NCI-H1930 (cell line): ENCODE results near the gene GOT1.
A peak's percentile ranks its signal among the peaks of the same experiment; 100 is the strongest.

Experiments used
- DNase-seq, 2 experiments: peaks; one replicate each; lab custom pipeline; 2025; lab: John Stamatoyannopoulos, UW

GOT1 gene

DNA sequence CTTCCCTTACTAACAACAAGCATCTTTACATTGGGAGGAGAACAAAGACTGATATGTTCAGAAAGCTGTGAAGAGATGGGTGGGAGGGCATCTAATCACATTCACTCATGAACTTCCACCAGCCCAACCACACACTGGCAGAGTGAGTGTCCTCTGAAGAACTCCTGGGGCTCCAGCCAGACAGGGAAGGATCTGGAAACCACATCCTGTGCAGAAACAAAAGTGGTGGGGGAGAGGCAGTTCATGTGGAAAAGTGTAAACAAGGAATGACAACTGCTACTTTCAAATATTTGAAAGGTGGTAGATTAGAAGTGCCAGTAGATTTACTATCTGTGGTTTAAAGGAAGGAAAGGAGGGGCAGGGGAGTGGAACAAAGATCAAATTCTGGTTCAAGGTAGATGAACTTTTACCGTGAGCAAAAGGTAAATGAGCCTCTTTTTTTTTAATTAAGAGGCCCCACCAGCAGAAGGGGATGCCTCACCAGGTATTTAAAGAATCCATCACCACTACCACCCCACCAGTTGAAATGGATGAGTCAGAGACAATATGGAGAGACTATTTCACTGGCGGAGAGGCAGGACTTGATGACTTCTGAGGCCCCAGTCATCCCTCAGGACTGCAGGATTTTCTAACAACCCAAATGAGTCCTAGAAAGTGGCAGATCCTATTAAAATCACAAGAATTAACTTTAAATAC is 34.5 kb downstream of the GOT1 start:
- DNase-seq = no peak

DNA sequence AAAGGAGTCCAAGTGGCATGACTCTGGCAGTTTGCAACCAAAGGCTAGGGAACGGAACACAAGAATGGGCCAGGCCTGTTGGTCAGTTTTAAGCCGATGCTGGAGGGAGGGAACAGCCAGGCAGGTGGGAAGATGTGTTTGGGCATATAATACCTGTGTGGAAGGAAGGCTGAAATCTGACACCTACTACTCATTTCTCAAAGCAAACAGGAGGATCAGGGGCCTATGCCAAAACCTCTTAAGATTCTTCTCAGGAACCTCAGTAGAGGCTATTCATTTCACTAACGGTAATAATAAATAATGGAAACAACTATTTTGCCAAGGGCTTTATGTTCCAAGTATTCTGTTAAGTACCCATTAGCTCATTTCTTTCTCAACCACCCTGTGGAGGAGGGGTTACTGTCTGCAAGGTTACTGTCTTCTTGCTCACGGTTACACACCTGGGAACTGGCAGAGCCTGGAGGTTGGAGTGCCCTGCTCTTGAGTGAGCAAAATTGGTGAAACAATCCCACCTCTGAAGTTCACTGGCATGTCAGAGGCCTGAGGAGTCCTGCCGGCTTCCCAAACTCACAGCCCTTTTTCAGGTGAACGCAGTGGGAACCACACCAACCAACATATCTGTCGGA is 35.5 kb downstream of the GOT1 start:
- DNase-seq = no peak

DNA sequence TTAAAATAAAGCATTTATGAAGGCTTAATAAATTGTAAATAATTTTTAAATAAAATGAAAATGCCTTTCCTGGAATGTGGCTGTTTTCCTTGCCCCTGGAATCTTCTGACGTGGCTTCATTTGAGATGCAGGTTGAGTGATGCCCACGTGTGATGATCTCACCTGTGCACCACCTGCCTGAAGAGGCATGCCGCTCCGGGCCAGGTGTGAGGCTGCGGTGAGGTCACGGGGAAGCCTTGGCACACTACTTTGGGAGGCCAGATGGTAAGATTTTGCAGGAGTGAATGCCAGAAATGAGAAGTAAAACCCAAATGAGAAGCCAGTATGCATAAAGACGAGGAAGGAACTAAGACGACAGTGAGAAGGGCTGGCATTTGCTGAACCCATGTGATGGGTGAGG is 36.2 kb downstream of the GOT1 start:
- DNase-seq = no peak

DNA sequence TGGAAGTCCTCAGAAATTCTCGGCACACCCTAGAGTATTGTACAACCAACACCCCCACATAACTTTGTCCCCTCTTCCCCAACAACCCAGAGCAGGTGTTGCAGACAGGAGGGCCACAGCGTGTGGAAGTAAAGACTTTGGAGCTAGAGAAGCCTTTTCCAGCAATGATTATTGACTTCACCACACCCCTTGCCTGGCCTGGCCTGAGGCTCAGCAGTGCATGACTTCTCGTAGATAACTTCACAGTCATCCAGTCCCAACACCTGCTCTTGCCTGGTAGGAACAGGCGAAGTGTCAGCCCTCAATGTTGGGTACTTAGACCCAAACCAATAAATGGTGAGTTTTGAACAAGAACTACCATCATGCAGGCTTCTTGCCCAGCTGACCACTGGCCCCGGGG is 36.7 kb downstream of the GOT1 start:
- DNase-seq = no peak

DNA sequence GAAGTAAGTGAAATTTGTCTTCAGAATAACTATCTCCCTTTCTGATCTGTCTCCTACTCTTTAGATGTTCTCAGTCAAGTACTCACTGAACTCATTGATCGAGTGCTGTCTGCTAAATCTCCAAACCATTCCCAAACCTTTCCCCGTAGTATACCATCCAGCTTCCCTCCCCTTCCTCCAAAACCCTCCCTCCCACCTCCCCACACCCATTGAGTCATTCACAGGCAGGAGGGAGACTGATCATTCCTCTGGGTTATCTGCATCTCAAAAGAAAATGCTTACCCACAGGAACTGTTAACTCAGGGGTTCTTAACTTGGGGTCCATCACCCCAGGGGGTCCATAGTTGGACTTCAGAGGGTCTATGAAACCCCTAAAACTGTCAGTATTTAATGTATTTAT is 37.4 kb downstream of the GOT1 start:
- no peak for DNase-seq

DNA sequence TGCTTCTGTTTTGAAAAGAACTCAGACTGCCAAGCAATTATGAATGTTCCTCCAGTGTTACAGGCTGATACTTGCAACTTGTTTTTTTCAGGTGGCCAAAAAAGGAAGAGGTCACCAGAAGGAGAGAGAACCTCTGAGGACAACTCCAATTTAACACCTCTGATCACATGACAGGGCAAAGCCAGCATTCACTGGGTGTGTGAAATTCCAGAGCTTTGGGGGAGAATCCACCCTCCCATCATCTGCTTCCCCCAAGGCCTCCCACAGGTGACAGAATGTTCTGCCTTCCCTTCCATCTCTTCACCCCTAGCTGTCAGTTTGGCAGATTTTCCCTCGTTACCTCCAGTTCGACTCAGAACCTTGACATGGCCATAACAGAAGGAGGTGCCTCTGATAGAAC is 39.1 kb downstream of the GOT1 start:
- no peak for DNase-seq

DNA sequence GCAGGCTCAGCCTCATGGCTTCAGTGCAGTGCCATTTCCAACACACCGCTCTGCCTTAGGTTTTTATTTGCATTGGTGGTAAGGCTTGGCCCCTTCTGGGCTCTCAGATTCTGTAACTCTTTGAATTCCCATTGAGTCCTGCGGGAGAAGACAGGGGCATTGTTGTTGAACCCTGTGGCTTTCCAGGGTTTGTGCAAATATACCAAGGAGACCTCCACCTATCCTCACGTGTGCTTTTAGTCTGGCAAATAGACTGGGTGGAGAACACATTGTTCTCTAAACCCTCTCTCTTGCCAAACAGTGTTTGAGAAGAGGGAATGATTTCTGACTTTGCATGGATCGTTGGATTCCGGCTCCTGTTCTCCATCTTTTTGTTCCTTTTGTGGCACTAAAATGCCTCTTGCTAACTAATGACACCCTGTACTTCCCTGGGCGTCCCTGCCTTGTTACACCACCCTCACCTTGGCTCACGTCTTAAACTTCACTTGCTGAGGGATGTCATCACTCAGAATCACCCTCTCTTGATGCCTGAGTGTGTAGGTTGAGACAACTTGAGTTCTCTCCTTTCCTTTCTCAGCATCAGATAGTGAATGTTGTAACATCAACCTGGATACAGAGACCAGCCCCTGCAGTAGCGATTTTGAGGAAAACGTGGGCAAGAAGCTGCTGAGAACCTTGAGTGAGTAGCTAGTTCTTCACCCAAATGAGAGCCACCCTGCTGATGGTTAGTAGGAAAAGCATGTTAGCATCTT is 40.5 kb downstream of the GOT1 start:
- no peak for DNase-seq

DNA sequence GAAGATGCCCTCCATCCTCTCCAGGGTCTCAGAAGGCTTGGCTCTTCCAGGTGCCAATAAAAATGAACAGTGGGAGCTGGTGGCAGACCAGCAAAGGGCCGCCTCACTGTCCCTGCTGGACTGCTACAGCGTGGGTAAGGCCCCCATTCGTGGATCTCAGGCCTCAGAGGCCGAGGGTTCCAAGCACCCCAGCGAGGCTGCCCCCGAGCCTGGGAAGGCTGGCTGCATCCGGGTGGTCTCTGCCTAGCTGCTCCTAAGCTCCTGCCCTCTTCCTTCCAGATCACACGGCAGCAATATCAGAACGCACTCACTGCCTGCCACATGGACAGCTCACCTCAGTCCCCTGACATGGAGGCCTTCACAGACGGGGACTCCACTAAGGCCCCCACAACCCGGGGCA is 42.9 kb downstream of the GOT1 start:
- DNase-seq = no peak

DNA sequence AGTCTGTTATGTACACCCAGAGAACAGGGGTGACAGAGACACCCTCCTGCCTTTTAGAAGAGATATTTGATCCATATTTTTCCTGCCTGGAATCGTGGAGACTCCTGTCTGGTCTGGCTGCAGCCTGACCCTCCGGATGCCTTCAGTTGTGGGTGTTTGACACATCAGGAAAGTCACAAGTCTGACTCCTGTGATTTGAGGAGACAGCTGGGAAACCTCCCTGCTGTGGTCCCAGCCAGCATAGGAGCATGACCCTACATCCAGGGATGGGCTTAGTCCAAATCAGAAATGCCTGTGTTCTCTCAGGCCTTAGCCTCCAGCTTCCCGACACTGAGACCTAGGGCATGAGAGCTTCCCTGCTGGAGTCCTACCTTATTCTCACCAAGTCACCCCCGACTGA is 43.4 kb downstream of the GOT1 start:
- no peak for DNase-seq

DNA sequence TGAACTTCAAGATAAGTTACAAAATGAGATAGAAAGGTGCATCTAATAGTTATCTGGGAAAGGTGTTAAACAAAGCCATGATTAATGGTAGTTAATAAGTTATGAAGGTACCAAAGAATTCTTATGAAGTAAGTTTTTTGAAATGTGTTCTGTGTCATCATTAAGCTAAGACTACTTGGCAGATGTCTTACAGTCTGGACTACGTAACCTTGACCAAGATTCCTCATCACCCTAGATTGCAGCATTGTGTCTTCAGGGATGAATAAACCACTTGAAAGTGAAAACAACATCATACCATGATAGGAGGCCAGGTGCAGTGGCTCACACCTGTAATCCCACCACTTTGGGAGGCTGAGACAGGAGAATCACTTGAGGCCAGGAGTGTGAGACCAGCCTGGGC is 48.2 kb downstream of the GOT1 start:
- DNase-seq = no peak

DNA sequence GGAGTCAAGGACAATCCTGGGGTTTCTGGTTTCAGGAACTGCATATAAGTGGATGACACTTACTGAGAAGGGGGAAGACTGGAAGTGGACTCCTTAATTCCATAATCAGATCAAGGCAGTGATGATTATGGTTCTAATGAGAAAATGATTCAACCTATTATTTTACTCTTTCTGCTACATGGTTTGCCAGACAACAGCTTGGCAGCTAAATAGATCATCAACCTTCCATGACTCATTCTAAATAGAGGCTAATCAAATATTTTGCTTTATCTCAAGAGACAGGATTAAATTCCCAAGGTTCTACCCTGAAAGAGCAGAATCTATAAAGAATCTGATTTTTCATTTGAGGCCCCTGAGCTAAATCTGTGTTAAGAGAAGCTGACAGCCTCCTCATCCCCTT is 55.0 kb downstream of the GOT1 start:
- DNase-seq = no peak

DNA sequence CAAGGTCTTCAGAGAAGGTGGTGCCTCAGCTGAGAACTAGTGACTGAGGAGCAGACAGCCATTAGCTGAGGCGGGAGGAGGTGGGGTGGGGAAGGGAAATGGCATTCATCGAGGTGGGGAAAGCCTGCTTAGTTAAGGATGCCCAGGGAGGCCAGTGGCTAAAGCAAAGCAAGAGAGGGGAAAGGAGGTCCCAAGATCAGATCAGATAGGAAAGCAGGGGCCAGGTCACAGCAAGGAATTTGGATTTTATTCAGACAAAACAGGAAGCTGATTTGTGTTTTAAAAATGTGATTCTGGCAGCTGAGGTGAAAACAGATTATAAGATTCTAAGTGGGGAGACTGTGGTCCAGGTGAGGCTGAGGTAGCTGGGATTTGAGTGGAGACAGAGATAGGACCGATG is 55.5 kb downstream of the GOT1 start:
- DNase-seq = no peak

DNA sequence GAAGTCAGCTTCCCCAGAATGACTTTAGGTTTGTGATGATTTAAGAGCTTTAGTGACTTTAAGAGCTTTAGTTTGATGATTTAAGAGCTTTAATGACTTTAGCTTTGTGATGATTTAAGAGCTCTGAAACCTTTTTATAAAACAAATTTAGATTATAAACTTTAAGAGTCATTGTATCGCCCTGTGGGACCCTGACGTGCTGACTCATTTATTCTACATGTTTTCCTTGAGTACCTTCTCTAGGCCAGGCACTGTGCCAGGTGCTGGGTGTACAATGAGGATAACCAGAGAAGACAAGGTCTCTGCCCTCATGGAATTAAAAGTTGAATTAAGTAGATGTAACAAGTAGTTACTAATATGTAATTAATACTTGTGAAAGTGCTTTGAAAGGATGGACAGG is 55.9 kb downstream of the GOT1 start:
- DNase-seq = no peak

DNA sequence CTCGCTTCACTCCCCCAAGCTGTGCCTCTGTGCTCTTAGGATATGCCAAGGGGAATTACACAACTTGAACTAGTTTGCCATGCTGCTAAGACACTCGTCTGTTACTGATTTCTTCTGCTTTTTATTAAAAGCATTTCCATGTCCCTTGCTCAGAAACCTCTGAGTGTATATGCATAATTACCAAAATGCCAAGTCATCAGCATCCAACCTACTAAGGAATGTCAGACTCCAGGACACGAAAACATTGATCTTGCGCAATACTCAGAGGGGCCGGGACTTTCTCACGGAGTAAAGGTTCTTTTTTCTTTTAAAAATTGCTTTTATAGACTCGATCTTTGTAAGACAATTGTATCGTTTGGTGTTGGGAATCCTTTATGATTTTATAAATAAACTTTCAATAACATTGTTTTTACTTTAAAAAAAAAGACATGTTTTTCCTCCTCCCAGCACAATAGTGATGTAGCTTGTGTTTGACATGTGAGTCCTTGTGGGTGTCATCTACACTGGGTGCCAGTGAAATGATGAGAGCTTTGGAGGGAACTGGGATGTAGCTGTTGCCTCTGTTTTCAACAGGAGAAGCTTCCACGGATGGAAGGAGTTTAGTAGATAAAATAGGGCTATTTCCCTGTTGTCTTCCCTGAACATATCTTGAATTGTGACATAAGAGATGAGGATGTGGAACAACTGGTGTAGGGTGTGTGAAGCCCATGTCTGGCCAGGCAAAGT is 57.7 kb downstream of the GOT1 start:
- DNase-seq = no peak

DNA sequence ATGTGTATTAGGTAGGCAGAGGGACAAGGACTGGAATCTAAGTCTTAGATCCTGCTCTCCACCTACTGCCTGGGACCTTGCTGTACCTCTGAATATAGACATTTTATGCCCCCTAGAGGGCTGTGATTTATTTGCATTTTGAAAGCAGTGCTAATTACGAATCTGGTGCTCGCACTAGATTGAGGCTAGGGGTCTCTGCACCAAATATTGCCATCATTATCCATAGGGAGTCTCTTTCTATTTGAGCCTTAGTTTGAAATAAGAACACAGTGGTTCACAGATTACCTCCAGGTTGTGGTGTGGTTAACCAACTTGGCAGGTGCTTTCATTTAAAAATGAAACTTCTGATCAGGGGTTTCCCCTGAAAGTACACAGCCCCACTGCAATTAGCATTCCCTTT is 59.4 kb downstream of the GOT1 start:
- DNase-seq = peak in 1 of 2 experiments; percentile 3

DNA sequence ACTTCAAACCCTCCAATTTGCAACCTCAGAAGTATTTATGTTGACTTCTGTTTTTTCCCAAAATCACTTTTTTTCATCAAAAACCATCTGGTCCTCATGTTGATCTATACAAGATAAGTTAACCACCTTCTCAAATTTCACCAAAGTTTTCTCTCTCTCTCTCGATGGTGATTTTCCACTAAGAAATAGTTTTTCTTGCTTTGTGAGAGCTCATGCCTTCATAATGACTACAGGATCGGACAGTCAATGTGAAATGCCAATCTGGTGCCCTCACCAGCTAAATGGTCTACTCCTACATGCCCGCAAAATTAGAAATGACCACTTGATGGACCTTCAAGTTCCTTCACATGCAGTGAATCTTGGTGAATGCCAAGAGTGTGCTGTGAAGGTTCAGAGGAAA is 60.9 kb downstream of the GOT1 start:
- no peak for DNase-seq

DNA sequence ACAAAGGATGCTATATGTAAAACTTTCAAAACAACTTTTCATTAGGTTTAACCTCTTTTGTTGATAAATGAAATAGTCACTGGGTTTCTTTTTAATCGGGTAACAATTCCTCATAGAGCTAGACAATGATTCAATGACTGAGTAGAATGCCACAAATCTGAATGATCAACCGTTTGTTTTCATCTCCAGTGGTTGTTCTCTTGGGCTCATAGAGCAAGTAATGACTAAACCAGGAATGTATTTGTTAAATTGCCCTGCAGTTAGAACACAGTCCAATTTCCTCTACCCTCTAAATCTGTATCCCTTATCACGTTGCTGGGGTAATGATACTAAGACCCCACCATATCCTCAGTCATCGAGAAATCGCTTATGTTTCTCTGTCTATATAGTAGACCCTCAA is 61.3 kb downstream of the GOT1 start:
- no peak for DNase-seq

DNA sequence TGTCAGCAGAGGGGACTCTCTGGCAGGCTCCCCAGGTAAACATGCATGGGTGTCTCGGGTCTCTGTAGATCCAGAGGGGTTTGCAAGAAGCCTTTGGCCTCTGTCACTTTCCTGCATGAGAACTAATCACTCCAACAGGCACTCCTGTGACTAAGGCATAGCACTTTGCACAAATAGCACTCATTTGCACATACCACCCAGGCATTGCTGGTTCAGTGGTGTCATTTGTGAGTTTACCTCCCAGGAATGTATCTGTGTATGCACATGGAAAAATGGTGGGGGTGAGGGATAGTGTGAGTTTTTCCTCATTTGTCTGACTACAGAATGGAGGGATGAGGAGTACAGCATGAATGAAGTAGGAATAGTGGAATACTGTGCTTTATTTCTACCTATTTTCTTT is 61.8 kb downstream of the GOT1 start:
- DNase-seq = no peak

DNA sequence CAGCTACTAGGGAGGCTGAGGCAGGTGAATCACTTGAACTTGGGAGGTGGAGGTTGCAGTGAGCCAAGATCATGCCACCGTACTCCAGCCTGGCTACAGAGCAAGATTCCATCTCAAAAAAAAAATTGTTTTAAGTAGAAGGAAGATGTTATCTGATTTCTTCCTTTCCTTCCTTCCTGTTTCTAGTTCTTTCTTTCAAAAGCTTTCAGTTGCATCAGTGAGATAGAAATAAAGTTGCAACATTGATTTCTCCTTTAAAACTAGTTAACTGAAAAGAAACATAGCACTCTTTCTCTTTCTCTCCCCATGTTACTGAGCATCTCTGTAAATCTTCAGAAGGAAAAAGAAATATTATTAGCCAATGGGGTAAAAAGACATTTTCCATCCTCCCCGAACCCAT is 63.8 kb downstream of the GOT1 start:
- no peak for DNase-seq

DNA sequence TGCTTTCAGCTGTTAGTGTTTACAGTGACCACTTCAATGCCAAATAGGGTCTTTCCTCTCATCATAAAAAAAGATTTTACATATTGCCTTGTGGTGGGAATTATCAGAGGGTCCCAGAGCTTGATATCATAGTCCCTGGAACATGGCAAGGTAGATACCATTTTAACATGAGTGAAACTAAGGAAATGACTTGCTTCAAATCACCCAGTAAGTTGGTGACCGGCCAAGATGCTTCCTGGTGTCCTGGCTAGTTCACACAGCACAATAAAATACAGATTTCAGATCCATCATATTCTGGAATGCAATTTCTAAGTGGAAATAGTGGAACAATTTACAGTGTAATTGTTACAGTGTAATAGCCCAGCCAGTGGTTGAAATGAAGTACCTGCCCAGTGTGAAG is 64.7 kb downstream of the GOT1 start:
- no peak for DNase-seq

DNA sequence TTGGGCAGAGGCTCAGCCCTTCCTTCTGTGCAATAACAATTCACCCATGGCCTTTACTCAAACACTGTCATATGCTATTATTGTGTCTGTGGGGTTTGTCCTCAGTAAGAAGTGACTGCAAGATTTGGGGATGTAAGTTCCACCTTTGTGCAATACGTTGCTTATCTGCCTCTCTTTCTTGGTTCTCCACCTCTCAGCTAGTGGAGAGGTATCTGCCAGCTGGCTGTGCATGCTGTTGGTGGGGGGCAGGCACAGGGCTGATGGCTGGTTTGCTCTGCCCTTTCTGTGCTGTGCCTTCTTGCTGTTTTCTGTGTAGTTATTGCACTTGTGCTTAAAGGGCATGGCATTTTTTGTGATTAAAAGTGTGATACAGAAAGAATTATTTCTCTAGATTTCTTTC is 65.1 kb downstream of the GOT1 start:
- no peak for DNase-seq

DNA sequence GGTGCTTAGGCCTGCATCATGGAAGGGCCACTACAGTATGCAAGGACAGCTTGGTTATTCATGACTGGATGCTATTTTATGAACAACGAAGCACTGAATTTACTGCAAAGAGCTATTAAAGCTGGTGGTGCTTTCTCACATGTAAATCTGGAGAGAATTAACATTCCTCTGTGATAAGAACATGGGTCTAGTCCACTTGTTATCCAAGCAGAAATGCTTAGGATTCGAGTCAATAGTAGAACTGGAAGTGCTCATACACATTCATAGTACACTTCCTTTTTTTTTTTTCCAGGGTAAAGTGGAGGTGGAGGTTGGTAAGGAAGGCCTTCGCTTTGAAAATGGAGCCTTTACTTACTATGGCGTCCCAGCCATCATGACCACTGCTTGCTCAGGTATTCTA is 66.3 kb downstream of the GOT1 start:
- no peak for DNase-seq

DNA sequence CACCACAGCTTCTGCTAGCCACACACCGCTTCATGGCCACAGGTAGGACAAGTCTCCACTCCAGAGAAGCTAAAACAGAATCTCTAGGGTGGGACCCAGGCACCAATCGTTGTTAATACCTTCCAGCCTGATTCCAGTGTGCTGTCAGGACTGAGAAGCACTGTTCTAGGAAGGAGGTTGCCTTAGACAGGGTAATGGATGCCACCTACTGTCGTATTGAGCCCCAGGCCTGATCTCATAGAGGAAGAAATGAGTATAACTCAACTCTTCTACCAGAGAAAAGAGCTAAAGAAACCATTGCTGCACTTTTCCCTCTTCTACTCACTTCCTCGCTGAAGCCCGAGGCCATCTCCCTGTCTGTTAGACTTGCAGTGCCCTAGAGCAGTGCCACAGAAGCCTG is 69.5 kb downstream of the GOT1 start:
- DNase-seq = no peak
